ENCODE measurements around the gene AKR1C1.
"Not testable (repeated sequence)": the region's sequence is repeated elsewhere in the genome, so short reads cannot be mapped to it uniquely, and the experiment has no call there.

DNA sequence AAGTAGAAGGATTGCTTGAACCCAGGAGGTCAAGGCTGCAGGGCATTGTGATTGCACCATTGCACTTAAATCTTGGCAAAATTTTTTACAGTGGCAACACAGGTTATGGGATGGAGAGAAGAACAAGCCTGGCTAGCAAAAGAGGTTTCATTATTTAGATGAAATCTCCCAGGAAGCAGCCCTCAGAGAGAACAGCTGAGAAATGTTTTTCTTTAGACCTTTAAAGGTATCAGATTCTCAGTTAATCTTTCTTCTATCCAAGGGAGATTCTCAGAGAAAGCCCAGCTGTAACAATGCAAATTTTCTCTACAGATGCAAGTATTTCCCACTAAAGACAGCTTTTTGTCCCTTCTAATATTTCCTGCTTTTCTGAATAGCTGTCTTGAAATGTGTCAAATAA, 19.8 kb upstream of the AKR1C1 start:
- not testable (repeated sequence) for TF ChIP-seq KDM4B (CRISPR knock-in tag; IDR thresholded peaks at IDR 0.05); RARG (CRISPR knock-in tag; IDR thresholded peaks at IDR 0.05; ENCODE audit: low read depth); PAX8 (CRISPR knock-in tag; IDR thresholded peaks at IDR 0.05; ENCODE audit: borderline replicate concordance); KDM6A (CRISPR knock-in tag; IDR thresholded peaks at IDR 0.05; ENCODE audit: low read depth)
- TF ChIP-seq, protein P1, sequence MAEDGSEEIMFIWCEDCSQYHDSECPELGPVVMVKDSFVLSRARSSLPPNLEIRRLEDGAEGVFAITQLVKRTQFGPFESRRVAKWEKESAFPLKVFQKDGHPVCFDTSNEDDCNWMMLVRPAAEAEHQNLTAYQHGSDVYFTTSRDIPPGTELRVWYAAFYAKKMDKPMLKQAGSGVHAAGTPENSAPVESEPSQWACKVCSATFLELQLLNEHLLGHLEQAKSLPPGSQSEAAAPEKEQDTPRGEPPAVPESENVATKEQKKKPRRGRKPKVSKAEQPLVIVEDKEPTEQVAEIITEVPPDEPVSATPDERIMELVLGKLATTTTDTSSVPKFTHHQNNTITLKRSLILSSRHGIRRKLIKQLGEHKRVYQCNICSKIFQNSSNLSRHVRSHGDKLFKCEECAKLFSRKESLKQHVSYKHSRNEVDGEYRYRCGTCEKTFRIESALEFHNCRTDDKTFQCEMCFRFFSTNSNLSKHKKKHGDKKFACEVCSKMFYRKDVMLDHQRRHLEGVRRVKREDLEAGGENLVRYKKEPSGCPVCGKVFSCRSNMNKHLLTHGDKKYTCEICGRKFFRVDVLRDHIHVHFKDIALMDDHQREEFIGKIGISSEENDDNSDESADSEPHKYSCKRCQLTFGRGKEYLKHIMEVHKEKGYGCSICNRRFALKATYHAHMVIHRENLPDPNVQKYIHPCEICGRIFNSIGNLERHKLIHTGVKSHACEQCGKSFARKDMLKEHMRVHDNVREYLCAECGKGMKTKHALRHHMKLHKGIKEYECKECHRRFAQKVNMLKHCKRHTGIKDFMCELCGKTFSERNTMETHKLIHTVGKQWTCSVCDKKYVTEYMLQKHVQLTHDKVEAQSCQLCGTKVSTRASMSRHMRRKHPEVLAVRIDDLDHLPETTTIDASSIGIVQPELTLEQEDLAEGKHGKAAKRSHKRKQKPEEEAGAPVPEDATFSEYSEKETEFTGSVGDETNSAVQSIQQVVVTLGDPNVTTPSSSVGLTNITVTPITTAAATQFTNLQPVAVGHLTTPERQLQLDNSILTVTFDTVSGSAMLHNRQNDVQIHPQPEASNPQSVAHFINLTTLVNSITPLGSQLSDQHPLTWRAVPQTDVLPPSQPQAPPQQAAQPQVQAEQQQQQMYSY (CRISPR knock-in tag; IDR thresholded peaks at IDR 0.05): not testable (repeated sequence)

Measured in HepG2 (cell line).